Cerebellar nuclear complex (tissue), 1 donor: Measurements from ENCODE around the gene PEX7.
A peak's percentile ranks its signal among the peaks of the same experiment; 100 is the strongest.
"Not testable (repeated sequence)": the region's sequence is repeated elsewhere in the genome, so short reads cannot be mapped to it uniquely, and the experiment has no call there.

ENCODE experiments used
- DNase-seq, 2 experiments: peaks; one replicate each; lab custom pipeline; 2025; lab: John Stamatoyannopoulos, UW

PEX7 gene

GRCh38 chr6:136950436-136951126 is 128.2 kb downstream of the PEX7 start:
- no peak for DNase-seq

- DNase-seq = no peak
Observed at GRCh38 chr6:136952714-136953260, 130.4 kb downstream of the PEX7 start.

DNA sequence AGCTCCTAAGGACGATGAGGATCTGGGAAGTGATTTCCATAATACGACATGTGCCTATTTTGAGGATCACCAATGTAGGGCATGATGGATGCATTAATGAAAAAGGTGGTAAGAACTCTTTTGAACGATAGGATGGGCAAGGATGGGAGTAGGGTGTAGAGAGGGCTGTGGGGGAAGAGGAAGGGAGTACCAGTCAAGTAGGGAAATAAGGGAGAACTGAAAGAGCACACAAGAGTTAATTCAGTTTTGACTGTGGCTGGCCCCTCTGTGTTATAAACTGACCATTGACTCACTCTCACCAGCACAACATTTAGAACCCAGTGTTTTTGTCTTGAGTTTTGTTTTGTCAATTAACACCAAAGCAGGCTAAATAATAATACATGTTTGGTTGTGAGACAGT is 132.7 kb downstream of the PEX7 start:
- DNase-seq = no peak

DNA sequence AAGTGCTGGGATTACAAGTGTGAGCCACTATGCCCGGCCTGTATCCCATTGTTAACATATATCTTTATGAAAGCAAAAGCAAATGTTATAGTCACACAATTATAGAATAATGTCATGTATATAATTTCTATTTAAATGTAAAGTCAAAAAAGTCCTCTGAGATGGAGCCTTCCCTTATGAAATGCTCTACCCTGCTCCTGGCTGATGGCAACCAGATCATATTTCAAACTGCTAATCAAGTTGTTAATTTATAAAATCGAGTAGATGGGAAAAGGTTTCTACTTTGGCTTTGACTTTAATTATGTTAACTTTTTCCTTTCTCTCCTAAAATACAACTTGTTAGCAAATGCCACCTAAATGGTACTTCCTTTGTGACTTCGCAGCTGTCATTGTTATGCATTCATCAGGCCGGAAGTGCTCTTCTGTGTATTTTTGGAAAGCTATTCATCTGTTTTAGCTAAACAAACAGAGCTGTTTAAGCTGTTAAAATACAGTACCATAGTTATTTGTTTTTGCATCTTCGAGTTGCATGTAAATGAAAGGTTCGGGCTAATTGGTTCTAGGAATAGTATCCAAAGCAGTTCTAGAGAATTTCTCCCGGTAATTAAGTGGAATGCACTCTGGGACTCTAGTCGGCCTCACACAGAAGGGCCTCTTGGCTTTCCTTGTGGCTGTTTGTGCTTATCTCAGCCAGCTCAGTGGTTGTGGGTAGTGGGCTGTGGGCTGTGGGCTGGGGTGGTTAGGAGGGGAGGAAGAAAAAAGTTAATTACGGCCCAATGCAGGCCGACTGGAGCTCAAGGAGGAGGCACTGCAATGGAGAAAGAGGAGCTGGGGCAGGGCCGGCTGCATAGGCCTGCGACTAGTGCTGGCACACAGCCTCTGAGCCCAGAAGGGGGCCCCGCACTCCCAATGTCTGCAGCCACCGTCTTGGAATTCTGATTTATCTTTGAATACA is 134.5 kb downstream of the PEX7 start:
- no peak for DNase-seq

GRCh38 chr6:136958168-136958567 is 135.8 kb downstream of the PEX7 start:
- no peak for DNase-seq

GRCh38 chr6:136959471-136959891 is 137.1 kb downstream of the PEX7 start:
- no peak for DNase-seq

DNA sequence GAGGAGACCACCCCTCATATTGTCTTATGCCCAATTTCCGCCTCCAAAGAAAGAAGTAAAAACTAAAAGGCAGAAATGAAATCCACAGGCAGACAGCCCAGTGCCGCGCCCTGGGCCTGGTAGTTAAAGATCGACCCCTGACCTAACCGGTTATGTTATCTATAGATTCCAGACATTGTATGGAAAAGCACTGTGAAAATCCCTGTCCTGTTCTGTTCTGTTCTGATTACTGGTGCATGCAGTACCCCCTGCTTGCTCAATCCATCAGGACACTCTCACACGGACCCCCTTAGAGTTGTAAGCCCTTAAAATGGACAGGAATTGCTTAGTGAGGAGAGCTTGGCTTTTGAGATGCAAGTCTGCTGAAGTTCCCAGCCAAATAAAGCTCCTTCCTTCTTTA is 137.5 kb downstream of the PEX7 start:
- not testable (repeated sequence) for DNase-seq

DNA sequence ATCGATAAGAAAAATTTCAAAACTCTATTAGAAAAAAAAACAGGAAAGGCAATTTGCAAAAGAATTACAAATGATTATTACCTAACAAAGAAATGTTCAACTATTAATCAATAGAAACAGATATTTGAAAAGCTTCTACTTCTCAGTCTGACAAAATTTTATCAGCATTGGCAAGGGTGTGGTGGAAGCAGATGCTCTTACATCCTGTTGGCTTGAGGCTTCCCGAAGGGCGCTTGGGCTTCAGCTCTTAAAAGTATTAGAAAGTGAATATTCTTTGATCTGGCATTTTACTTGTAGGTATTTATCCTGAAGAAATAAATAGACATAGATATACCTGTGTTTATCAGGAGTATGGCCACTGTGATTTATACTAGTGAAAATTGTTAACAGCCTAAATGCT is 138.4 kb downstream of the PEX7 start:
- DNase-seq = no peak

DNA sequence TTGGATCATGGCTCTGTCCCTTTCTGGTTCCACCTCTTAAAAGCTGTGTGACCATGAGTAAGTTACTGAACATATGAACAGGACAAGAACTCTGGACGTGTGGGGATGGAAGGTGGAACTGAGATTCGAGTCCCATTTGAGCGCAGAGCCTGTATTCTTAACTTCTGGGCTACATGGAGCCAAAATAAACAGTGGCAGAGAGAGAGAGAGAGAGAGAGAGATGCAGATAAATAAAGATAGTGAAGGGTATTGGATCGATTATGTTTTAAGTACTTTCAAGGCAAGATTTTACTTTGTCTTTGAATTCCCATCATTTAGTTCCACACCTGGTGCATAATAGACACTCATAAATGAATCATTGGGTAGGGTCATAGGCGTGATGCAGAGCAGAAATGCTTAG is 139.5 kb downstream of the PEX7 start:
- DNase-seq = no peak

GRCh38 chr6:136962661-136963060 is 140.3 kb downstream of the PEX7 start:
- DNase-seq = peak in 1 of 2 experiments; percentile 9

- no peak for DNase-seq
Observed at GRCh38 chr6:136963259-136963658, 140.9 kb downstream of the PEX7 start.
